Activated CD4-positive, CD25-positive, alpha-beta regulatory T cell (primary cell): Measurements from ENCODE around the gene SLC38A7.

Experiments
- DNase-seq, 4 experiments: peaks; one replicate each; lab custom pipeline; 2025; lab: John Stamatoyannopoulos, UW

SLC38A7 gene

DNA sequence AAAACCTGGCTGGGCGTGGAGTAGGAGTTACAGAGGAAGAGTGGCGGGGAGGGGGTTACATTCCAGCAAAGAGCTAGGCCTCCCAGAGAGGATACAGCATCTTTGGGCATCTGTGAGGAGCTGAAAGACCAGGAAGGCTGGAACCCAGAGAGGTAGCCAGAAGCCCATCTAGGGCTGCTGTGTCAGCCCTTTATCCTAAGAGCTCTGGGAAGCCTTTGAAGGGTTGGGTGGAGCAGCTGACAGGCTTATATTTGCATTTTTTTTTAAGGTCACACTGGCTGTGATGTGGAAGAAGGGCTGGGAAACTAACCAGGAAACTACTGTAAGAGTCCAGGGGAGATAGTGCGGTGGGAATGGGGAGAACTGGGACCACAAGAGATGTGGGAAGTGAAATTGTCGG, 48.1 kb downstream of the SLC38A7 start:
- no peak for DNase-seq

DNA sequence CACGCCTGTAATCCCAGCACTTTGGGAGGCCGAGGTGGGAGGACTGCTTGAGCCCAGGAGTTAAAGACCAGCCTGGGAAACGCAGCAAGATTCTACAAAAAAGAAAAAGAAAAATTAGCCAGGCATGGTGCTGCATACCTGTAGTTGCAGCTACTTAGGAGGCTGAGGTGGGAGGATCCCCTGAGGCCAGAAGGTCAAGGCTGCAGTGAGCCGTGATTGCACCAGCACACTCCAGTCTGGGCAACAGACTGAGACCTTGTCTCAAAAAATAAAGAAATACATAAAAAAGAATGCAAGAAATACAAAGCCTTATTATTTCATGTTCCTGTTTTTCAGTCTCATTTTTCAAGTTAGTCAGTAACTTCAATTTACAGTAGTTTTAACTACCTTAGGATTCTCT, 49.1 kb downstream of the SLC38A7 start:
- DNase-seq: no peak

DNA sequence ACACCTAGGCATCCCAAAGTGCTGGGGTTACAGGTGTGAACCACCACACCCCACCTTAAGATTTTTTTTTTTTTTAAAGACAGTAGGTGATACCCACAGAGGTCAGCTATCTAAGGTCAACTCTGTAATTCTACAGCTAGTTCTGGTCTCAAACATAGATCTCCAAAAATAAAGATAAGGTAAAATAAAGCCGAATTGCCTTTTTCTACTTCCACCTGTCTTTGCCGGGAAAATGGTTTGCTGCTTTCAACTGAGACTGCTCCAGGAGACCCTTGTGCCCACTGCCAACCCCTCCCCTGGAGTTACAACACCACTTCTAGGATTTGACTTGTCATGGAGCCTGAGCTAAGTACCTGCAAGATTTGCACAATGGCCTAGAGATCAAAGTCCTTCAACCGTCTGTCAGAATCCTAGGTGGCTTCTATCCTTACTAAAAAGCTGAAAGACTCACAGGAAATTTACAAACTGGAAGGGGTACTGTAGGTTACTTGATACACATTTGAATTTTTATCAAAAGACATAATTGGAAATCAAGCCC, 50.2 kb downstream of the SLC38A7 start:
- DNase-seq: no peak

DNA sequence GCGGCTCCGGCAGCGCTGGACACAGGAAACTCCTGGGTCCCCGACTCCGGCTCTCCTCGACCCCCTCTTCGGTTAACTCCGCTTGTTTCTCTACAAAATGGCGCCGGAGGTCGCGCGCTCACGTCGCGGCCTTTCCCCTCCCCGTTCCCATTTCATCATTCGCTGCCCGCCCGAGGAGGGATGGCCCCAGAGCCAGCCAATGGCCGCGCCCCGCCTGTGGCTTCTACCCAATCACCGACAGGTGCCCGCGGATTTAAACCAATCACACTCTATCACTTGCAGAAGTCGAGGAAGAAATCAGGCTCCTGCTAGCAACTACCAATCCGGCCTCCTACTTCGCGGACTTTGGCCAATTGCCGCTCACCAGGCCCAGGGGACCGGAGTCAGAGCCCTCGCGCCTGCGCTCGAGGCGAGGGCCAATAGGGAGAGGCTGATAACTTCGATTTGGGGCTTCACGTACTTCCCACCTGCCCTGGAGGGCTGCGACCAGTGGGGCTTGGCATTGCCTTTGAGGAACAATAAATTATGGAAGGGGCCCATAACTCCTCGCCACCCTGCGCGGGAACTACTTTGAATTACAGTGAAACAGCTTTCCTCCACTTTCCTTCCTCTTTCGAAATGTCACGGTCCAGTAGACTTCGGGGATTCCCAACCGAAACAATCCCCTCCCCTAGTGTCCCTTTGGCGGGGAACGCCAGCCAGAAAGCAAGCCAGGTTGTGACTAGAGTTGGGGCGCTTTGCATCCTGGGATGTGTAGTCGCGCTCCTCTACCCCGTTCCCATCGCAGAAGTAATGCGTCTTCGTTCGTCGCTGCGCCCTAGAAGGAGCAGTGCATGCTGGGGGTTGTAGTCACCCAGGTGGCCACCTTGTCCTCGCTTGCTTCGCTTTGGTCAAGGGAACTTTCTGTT, 54.6 kb downstream of the SLC38A7 start, which contains the start of gene CNOT1:
Gene CNOT1 (minus strand): TSS at position 94 of the 908 bp plus-strand sequence. CDS start 30,489 bp downstream, outside the sequence.
- DNase-seq: peak; percentile 92 to 96 (median 94)

DNA sequence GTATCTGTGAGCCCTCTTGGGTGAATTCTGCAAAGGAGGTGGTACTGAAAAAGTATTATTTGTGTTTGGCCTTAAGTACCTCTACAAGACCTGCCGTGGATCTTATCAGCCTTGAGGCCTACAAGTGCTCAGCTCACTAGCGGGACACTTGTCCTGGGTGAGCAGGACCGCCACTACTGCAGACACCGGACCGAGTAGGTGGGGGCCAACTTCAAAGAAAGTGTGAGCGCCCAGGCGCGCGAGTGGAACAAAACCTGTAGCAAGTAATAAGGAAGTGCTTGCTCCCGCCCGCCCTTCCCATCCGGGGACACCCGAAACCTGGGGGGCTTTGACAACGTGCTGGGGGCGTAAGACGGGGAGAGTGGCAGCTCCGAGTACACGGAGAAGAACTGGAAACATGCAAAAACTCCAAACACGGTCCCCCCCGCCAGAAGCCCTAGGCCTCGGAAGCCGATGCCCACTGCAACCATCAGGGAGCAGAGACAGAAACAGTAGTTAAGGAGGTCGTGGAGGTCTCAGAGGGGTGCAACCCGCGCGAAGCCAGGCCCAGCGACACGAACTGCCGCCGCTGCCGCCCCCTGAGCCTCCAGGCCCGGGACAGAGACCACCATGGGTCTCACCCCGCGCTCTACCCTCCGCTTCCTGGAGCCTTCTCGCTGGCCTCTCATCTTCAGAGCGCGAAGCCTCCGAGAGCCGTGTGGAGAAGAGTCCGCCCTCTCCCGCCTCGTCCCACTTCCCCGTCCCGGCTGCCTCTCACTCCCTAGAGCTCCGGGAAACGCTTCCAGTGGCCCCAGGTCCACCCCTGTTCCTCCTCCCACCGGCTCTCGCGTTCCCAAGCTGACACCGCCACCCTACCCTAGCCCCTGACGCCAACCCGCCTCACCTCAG, 55.5 kb downstream of the SLC38A7 start:
- peak in 3 of 4 experiments; percentile 8 to 21 (median 10) for DNase-seq

DNA sequence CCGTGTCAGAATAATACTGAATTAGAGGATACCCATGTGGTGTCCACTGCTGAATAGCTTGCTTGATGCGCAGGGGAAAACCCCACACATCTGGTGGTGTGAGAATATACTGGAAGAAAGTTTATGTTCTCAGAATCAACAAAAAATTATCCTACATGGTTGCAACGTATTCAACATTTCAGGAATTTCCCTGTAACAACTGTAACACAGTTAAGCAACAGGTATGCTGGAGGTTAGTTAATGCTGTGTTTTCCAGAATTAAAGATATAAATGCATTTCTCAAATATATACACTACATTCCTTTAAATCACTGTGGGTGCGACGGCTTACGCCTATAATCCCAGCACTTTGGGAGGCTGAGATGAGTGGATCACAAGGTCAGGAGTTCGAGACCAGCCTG, 60.4 kb downstream of the SLC38A7 start:
- no peak for DNase-seq

DNA sequence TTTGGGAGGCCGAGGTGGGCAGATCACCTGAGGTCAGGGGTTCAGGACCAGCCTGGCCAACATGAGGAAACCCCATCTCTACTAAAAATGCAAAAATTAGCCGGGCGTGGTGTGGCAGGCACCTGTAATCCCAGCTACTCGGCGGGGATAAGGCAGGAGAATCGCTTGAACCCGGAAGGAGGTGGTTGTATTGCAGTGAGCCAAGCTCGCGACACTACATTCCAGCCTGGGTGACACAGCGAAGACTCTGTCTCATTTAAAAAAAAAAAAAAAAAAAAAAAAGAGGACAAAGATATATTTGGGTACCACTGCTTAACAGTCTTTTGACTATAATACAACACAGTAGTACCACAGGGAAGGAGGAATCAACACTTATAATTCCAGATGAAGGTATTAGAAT, 64.2 kb downstream of the SLC38A7 start:
- DNase-seq: no peak

DNA sequence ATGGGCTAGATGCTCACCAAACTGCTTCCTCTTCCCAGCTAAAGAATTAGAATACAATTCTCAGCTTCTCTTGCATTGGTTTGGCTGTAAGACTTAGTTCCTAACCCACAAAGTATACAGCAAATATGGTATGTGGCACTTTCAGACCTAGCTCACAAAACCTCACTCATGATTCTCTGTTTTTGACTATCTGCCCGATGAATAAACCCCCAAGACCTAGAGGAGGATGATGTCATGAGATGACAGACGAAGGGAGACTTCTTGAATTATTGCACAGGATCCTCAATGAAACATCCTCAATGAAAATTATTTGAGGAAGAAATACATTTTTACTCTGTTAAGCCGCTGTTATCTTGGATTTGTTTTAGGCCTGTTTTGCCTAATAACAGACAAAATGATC, 69.3 kb downstream of the SLC38A7 start:
- DNase-seq: no peak
